Gastrocnemius medialis (tissue), 4 donors: Measurements from ENCODE around the gene SASH1. TPM values are rescaled to one million over a fixed set of nuclear protein-coding genes. Genes with fewer than 3 reads are reported as not detected.

Experiments used
- ATAC-seq, 2 donors: fragments of 150-250 bp; one replicate each; pipeline ENCODE4 v1.9.1; 2016
- DNase-seq, 2 donors: peaks; one replicate each; pipeline ENCODE4 v3.0.0-alpha.2; 2019
- H3K27ac ChIP-seq, 4 donors: fragments of 200-600 bp; sonication (generic); 1 replicate in 1 of 4; 2 replicates in 3 of 4; pipeline ENCODE4 v1.5.1; 2016 to 2018; ENCODE audit warnings: mild to moderate bottlenecking in 2 of 4, moderate library complexity in 1 of 4
- H3K27me3 ChIP-seq, 3 donors: fragments of 200-600 bp; sonication (generic) in 2 of 3; 1 replicate in 1 of 3; 2 replicates in 2 of 3; pipeline versions ENCODE4 v1.5.1 to v1.6.0; 2016 to 2019; ENCODE audit warnings: mild to moderate bottlenecking in 1 of 3, moderate library complexity in 1 of 3
- H3K36me3 ChIP-seq, 2 donors: fragments of 200-600 bp; sonication (generic) in 1 of 2; one replicate each; pipeline ENCODE4 v1.5.1; 2017 to 2018
- H3K4me1 ChIP-seq, 2 donors: fragments of 200-600 bp; sonication (generic) in 1 of 2; one replicate each; pipeline ENCODE4 v1.5.1; 2016 to 2017; ENCODE audit warnings: mild to moderate bottlenecking in 2 of 2
- H3K4me3 ChIP-seq, 4 donors: fragments of 200-600 bp; sonication (generic) in 3 of 4; 1 replicate in 1 of 4; 2 replicates in 3 of 4; pipeline ENCODE4 v1.5.1; 2016 to 2019; ENCODE audit warnings: mild to moderate bottlenecking in 2 of 4
- H3K9me3 ChIP-seq, 3 donors: fragments of 200-600 bp; sonication (generic) in 2 of 3; 1 replicate in 1 of 3; 2 replicates in 2 of 3; pipeline ENCODE4 v1.5.1; 2016 to 2019
- CTCF ChIP-seq, 5 experiments: fragments of 450-650 bp in 3 of 5; fragments of 200-600 bp in 2 of 5; sonication (generic) in 2 of 5; IDR thresholded peaks in 4 of 5; conservative IDR thresholded peaks in 1 of 5; 1 replicate in 4 of 5; 2 replicates in 1 of 5; pipeline ENCODE4 v1.5.1; 2016 to 2019; ENCODE audit warnings: antibody characterized with exemption in 5 of 5, mild to moderate bottlenecking in 3 of 5, moderate library complexity in 3 of 5
- POLR2A ChIP-seq, 2 donors: fragments of 450-650 bp; IDR thresholded peaks; one replicate each; pipeline ENCODE4 v1.6.1; 2017; ENCODE audit warnings: antibody characterized with exemption in 2 of 2, mild to moderate bottlenecking in 2 of 2, moderate library complexity in 2 of 2
- in situ Hi-C, 4 donors: fragments of 200-750 bp; cut with MboI; loops; one replicate each; pipeline versions ENCODE4 v1.15.0 to v1.8.0; 2017; ENCODE audit warnings: low sequenced_read_pairs in 4 of 4
- intact Hi-C: fragments of 100-400 bp; cut with DNase I; formaldehyde crosslinking; loops from one replicate; pipeline ENCODE4 v1.15.1; 2023; ENCODE audit warnings: low total_unique reads
- total RNA-seq, 4 donors: library from RNA; depleted of rRNA; stranded (reverse); fragments of >200 nt; gene quantifications; one replicate each; pipeline versions ENCODE4 v1.1.0 to v1.2.3, GENCODE V29; 2016

SASH1 gene
- total RNA-seq, 4 donors from 2014 or later, result 28.2 to 42.4 (median 35.4) TPM

GRCh38 chr6:148325316-148326068 lies 17.1 kb upstream of the SASH1 start:
- H3K27me3 ChIP-seq, result no peaks in the 10 kb centered on the region
- intact Hi-C loops (no loop called here), in situ Hi-C loops (no loop called here)
- H3K36me3 ChIP-seq, result no peaks in the 10 kb centered on the region
- H3K4me3 ChIP-seq, result no peak overlapping the region
- TF ChIP-seq POLR2A (IDR thresholded peaks at IDR 0.05), result no peak
- no peak for TF ChIP-seq CTCF (IDR thresholded peaks at IDR 0.05 in 4 of 5, conservative IDR thresholded peaks at IDR 0.05 in 1 of 5)
- no peaks in the 10 kb centered on the region for H3K4me1 ChIP-seq
- no peak for ATAC-seq
- DNase-seq, result no peak
- no peaks in the 10 kb centered on the region for H3K9me3 ChIP-seq
- no peak overlapping the region for H3K27ac ChIP-seq

DNA sequence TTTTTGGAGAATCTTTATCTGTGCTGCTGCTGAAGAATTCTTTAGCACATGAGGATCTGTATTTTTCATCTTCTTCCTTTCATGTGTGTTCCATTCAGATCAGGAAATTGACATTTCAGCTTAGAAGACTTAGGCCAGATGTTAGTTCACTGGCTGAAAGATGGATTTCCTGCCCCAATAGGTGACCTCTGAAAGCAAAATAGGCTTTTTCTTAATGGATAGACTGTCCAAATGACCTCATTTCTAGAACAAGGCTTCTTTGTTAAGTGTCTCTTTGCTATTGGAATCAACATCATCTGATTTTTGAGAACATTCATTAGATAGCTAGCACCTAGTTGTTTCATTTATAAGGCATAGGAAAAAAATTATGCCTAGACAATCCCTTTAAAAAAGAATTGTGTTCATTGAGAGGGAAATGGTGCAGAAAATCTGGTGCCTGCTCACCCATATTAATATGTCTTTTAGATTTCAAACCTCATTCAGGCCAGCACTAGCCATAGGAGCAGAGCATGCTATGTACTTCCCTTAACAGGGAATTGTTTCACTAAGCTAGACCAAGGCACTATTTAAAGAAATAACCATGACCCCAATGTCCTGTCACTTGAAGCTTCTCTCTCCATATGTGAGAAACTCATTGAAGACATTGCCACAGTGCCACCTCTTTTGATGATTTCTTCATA lies 13.6 kb upstream of the SASH1 start:
- Histone ChIP-seq H3K4me1 (no peaks in the 10 kb centered on the region), H3K9me3 (no peaks in the 10 kb centered on the region), H3K4me3 (no peak overlapping the region), H3K36me3 (no peaks in the 10 kb centered on the region), H3K27ac (peak overlapping the region in 1 of 4 donors; percentile 2), H3K27me3 (no peaks in the 10 kb centered on the region)
- intact Hi-C loops (no loop called here), in situ Hi-C loops (no loop called here)
- ATAC-seq, result no peak
- TF ChIP-seq CTCF (IDR thresholded peaks at IDR 0.05 in 4 of 5, conservative IDR thresholded peaks at IDR 0.05 in 1 of 5) (no peak), POLR2A (IDR thresholded peaks at IDR 0.05) (no peak)
- DNase-seq, result no peak

DNA sequence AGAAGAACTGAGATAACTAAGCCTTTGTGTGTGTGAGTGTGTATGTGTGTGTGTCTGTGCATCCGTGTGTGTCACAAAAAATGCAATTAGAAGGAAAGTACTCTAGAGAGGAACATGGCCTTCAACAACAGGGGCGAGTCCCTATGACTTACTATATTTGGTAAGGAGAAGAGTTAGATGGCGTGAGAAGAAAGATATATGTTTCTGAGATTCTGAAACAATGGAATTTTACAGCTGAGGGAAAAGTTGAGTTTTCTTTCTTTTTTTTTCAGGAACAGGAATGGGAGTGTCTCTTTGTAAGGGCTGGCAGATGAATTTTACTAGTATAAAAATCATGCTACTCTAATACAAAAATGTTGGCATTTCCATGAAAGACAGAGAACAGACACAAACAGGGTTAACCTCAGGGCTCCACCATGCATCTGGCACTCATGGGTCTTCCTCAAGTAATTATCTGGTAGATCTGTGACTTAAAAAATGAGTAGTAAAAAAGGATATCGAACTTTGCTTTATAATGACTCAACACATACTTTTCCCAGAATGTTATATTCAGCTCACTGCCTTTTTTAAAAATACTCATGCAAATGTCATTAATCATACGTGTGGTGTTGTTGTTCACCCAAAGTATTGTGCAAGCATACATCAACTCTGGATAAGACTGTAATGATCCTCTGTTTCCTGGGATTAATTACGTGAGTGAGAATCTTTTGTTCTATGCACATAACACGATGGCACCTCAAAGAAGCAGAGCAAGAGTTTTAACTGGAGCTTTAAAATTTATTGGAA lies 12.8 kb upstream of the SASH1 start:
- Histone ChIP-seq H3K36me3 (no peaks in the 10 kb centered on the region), H3K4me1 (no peaks in the 10 kb centered on the region), H3K27ac (peak overlapping the region in 1 of 4 donors; percentile 2), H3K4me3 (no peak overlapping the region), H3K27me3 (no peaks in the 10 kb centered on the region), H3K9me3 (no peaks in the 10 kb centered on the region)
- no peak for TF ChIP-seq POLR2A (IDR thresholded peaks at IDR 0.05)
- no peak for TF ChIP-seq CTCF (IDR thresholded peaks at IDR 0.05 in 4 of 5, conservative IDR thresholded peaks at IDR 0.05 in 1 of 5)
- in situ Hi-C loops (no loop called here), intact Hi-C loops (no loop called here)
- ATAC-seq (no peak), DNase-seq (no peak)

- Histone ChIP-seq H3K27ac (no peak overlapping the region), H3K4me3 (no peak overlapping the region), H3K36me3 (no peaks in the 10 kb centered on the region), H3K27me3 (no peaks in the 10 kb centered on the region), H3K9me3 (no peaks in the 10 kb centered on the region), H3K4me1 (no peaks in the 10 kb centered on the region)
- ATAC-seq (no peak), DNase-seq (no peak)
- TF ChIP-seq CTCF (IDR thresholded peaks at IDR 0.05 in 4 of 5, conservative IDR thresholded peaks at IDR 0.05 in 1 of 5) (no peak), POLR2A (IDR thresholded peaks at IDR 0.05) (no peak)
- in situ Hi-C loops, result no loop called here
- intact Hi-C loops, result no loop called here
Observed at GRCh38 chr6:148332088-148332487, 10.6 kb upstream of the SASH1 start.
